ENCODE data around the gene MSTO1.

DNA sequence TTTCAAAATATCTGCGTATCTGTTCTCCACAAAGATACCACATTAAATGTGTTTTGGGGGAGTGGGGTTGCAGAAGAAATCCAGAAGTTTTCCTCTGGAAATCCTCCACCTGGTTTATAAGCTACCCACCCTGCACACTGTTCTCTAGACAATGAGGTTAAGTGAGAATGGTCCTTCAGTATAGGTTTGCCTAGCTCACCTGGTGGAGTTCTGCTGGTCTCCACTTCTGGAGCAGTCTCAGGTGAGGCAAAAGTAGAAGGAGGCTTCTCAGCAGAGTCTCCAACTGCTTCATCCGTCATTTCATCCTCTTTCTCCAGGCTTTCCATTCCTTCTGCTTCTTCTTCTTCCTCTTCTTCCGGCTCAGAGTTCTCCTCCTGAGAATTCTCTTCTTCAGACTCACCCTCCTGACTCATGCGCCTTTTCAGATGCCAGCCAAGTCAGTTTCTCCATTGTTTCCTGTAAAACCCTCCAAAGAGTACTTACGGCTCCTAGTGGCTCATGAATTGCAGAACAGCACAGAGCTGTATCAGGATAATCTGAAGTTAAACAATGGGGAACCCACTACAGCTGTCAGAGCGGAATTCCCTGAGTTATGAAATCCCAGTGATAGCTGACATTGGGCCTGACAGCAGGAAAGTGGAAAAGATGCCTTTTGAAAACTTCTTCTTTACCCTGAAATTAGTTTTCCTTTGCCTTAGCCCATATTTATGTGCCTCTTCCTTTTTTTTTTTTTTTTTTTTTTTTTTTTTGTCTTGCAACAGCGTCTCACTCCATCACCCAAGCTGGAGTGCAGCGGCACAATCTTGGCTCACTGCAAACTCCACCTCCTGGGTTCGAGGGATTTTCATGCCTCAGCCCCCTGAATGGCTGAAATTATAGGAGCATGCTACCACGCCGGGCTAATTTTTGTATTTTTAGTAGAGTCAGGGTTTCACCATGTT, 38.5 kb downstream of the MSTO1 start:
- TF ChIP-seq, protein P1, sequence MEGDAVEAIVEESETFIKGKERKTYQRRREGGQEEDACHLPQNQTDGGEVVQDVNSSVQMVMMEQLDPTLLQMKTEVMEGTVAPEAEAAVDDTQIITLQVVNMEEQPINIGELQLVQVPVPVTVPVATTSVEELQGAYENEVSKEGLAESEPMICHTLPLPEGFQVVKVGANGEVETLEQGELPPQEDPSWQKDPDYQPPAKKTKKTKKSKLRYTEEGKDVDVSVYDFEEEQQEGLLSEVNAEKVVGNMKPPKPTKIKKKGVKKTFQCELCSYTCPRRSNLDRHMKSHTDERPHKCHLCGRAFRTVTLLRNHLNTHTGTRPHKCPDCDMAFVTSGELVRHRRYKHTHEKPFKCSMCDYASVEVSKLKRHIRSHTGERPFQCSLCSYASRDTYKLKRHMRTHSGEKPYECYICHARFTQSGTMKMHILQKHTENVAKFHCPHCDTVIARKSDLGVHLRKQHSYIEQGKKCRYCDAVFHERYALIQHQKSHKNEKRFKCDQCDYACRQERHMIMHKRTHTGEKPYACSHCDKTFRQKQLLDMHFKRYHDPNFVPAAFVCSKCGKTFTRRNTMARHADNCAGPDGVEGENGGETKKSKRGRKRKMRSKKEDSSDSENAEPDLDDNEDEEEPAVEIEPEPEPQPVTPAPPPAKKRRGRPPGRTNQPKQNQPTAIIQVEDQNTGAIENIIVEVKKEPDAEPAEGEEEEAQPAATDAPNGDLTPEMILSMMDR (IDR thresholded peaks at IDR 0.05): no peak
- TF ChIP-seq, protein P2, sequence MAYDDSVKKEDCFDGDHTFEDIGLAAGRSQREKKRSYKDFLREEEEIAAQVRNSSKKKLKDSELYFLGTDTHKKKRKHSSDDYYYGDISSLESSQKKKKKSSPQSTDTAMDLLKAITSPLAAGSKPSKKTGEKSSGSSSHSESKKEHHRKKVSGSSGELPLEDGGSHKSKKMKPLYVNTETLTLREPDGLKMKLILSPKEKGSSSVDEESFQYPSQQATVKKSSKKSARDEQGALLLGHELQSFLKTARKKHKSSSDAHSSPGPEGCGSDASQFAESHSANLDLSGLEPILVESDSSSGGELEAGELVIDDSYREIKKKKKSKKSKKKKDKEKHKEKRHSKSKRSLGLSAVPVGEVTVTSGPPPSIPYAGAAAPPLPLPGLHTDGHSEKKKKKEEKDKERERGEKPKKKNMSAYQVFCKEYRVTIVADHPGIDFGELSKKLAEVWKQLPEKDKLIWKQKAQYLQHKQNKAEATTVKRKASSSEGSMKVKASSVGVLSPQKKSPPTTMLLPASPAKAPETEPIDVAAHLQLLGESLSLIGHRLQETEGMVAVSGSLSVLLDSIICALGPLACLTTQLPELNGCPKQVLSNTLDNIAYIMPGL (CRISPR knock-in tag; IDR thresholded peaks at IDR 0.05): no peak
- TF ChIP-seq FOXJ3 (CRISPR knock-in tag; IDR thresholded peaks at IDR 0.05; ENCODE audit: borderline replicate concordance): no peak
- TF ChIP-seq, protein P3, sequence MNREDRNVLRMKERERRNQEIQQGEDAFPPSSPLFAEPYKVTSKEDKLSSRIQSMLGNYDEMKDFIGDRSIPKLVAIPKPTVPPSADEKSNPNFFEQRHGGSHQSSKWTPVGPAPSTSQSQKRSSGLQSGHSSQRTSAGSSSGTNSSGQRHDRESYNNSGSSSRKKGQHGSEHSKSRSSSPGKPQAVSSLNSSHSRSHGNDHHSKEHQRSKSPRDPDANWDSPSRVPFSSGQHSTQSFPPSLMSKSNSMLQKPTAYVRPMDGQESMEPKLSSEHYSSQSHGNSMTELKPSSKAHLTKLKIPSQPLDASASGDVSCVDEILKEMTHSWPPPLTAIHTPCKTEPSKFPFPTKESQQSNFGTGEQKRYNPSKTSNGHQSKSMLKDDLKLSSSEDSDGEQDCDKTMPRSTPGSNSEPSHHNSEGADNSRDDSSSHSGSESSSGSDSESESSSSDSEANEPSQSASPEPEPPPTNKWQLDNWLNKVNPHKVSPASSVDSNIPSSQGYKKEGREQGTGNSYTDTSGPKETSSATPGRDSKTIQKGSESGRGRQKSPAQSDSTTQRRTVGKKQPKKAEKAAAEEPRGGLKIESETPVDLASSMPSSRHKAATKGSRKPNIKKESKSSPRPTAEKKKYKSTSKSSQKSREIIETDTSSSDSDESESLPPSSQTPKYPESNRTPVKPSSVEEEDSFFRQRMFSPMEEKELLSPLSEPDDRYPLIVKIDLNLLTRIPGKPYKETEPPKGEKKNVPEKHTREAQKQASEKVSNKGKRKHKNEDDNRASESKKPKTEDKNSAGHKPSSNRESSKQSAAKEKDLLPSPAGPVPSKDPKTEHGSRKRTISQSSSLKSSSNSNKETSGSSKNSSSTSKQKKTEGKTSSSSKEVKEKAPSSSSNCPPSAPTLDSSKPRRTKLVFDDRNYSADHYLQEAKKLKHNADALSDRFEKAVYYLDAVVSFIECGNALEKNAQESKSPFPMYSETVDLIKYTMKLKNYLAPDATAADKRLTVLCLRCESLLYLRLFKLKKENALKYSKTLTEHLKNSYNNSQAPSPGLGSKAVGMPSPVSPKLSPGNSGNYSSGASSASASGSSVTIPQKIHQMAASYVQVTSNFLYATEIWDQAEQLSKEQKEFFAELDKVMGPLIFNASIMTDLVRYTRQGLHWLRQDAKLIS (CRISPR knock-in tag; IDR thresholded peaks at IDR 0.05; ENCODE audit: borderline replicate concordance): no peak
- TF ChIP-seq NFYB (CRISPR knock-in tag; conservative IDR thresholded peaks at IDR 0.05; ENCODE audit: low read depth): no peak
- TF ChIP-seq ZNF138 (CRISPR knock-in tag; conservative IDR thresholded peaks at IDR 0.05): no peak
- TF ChIP-seq, protein P4, sequence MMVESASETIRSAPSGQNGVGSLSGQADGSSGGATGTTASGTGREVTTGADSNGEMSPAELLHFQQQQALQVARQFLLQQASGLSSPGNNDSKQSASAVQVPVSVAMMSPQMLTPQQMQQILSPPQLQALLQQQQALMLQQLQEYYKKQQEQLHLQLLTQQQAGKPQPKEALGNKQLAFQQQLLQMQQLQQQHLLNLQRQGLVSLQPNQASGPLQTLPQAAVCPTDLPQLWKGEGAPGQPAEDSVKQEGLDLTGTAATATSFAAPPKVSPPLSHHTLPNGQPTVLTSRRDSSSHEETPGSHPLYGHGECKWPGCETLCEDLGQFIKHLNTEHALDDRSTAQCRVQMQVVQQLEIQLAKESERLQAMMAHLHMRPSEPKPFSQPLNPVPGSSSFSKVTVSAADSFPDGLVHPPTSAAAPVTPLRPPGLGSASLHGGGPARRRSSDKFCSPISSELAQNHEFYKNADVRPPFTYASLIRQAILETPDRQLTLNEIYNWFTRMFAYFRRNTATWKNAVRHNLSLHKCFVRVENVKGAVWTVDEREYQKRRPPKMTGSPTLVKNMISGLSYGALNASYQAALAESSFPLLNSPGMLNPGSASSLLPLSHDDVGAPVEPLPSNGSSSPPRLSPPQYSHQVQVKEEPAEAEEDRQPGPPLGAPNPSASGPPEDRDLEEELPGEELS (CRISPR knock-in tag; IDR thresholded peaks at IDR 0.05): no peak
- TF ChIP-seq, protein P5, sequence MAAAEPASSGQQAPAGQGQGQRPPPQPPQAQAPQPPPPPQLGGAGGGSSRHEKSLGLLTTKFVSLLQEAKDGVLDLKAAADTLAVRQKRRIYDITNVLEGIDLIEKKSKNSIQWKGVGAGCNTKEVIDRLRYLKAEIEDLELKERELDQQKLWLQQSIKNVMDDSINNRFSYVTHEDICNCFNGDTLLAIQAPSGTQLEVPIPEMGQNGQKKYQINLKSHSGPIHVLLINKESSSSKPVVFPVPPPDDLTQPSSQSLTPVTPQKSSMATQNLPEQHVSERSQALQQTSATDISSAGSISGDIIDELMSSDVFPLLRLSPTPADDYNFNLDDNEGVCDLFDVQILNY (CRISPR knock-in tag; IDR thresholded peaks at IDR 0.05): no peak
- TF ChIP-seq NFE2L1 (CRISPR knock-in tag; IDR thresholded peaks at IDR 0.05): no peak
- TF ChIP-seq, protein P6, sequence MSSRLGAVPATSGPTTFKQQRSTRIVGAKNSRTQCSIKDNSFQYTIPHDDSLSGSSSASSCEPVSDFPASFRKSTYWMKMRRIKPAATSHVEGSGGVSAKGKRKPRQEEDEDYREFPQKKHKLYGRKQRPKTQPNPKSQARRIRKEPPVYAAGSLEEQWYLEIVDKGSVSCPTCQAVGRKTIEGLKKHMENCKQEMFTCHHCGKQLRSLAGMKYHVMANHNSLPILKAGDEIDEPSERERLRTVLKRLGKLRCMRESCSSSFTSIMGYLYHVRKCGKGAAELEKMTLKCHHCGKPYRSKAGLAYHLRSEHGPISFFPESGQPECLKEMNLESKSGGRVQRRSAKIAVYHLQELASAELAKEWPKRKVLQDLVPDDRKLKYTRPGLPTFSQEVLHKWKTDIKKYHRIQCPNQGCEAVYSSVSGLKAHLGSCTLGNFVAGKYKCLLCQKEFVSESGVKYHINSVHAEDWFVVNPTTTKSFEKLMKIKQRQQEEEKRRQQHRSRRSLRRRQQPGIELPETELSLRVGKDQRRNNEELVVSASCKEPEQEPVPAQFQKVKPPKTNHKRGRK (CRISPR knock-in tag; IDR thresholded peaks at IDR 0.05; ENCODE audit: borderline replicate concordance): no peak
- TF ChIP-seq, protein P7, sequence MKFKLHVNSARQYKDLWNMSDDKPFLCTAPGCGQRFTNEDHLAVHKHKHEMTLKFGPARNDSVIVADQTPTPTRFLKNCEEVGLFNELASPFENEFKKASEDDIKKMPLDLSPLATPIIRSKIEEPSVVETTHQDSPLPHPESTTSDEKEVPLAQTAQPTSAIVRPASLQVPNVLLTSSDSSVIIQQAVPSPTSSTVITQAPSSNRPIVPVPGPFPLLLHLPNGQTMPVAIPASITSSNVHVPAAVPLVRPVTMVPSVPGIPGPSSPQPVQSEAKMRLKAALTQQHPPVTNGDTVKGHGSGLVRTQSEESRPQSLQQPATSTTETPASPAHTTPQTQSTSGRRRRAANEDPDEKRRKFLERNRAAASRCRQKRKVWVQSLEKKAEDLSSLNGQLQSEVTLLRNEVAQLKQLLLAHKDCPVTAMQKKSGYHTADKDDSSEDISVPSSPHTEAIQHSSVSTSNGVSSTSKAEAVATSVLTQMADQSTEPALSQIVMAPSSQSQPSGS (CRISPR knock-in tag; IDR thresholded peaks at IDR 0.05; ENCODE audit: borderline replicate concordance, low read depth): no peak
- TF ChIP-seq FOXP1 (CRISPR knock-in tag; IDR thresholded peaks at IDR 0.05; ENCODE audit: borderline replicate concordance): no peak
- TF ChIP-seq NR2C2 (CRISPR knock-in tag; IDR thresholded peaks at IDR 0.05): no peak

All from WTC11 (cell line).